IPS DF 6.9 (cell line): Measurements from ENCODE around the gene UBC.

ENCODE experiments used
- DNase-seq: peaks from one replicate; pipeline ENCODE4 v3.0.0-alpha.2; 2013; ENCODE audit warnings: low read depth, low spot score
- H3K27ac ChIP-seq: one replicate; pipeline ENCODE4 v1.5.1; 2013; ENCODE audit warnings: low read length, control low read depth
- H3K27me3 ChIP-seq: 2 replicates; pipeline ENCODE4 v1.6.1; 2013; ENCODE audit warnings: mild to moderate bottlenecking, low read length; ENCODE audit not compliant: control insufficient read depth, insufficient read depth
- H3K36me3 ChIP-seq: 2 replicates; pipeline ENCODE4 v1.6.1; 2013; ENCODE audit warnings: low read length; ENCODE audit not compliant: control insufficient read depth, insufficient read depth
- H3K4me1 ChIP-seq: 2 replicates; pipeline ENCODE4 v1.6.1; 2013; ENCODE audit warnings: low read length; ENCODE audit not compliant: control insufficient read depth, insufficient read depth
- H3K4me3 ChIP-seq: 2 replicates; pipeline ENCODE4 v1.5.1; 2013; ENCODE audit warnings: mild to moderate bottlenecking, low read length
- H3K9me3 ChIP-seq: 2 replicates; pipeline ENCODE4 v1.6.1; 2013; ENCODE audit warnings: low read length, inconsistent platforms; ENCODE audit not compliant: control insufficient read depth, insufficient read depth
- WGBS: extraction: QIAGEN DNeasy Blood & Tissue Kit; methylation state at CpG from one replicate; pipeline ENCODE4 v1.1.7; 2013; ENCODE audit warnings: mixed read lengths, missing lambda C conversion rate; ENCODE audit not compliant: insufficient read length, insufficient coverage; 5-methylcytosine and 5-hydroxymethylcytosine counted together

Gene UBC

DNA sequence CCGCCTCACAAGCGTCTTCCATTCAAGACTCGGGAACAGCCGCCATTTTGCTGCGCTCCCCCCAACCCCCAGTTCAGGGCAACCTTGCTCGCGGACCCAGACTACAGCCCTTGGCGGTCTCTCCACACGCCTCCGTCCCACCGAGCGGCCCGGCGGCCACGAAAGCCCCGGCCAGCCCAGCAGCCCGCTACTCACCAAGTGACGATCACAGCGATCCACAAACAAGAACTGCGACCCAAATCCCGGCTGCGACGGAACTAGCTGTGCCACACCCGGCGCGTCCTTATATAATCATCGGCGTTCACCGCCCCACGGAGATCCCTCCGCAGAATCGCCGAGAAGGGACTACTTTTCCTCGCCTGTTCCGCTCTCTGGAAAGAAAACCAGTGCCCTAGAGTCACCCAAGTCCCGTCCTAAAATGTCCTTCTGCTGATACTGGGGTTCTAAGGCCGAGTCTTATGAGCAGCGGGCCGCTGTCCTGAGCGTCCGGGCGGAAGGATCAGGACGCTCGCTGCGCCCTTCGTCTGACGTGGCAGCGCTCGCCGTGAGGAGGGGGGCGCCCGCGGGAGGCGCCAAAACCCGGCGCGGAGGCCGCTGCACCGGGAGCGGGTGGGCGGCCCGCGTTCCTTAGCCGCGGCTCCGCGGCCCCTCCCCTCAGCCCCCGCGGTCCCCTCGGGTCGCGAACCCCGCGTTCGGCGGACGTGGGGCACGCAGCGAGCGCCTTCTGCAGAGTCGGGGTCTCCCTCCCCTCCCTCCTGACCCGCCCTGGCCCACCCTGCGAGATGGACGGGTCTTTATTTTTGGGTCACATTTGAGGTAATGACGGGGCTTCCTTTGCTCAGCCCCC, at the start of gene UBC:
Gene UBC, minus strand, starts transcription at position 259 of the 847 bp plus-strand sequence. CDS start 879 bp downstream, outside the sequence.
- no CpG with 5 or more reads among the region's 85 CpGs for WGBS
- Histone ChIP-seq H3K27ac (no peak within 1 kb of the TSS), H3K4me1 (no peaks in the 10 kb centered on the region), H3K9me3 (no peaks in the 10 kb centered on the region), H3K36me3 (peaks cover 10% of the 10 kb centered on the region; the same call in 1 of the 2 replicates), H3K4me3 (peak within 1 kb of the TSS; percentile 93), H3K27me3 (no peaks in the 10 kb centered on the region)
- peak; percentile 68 for DNase-seq

DNA sequence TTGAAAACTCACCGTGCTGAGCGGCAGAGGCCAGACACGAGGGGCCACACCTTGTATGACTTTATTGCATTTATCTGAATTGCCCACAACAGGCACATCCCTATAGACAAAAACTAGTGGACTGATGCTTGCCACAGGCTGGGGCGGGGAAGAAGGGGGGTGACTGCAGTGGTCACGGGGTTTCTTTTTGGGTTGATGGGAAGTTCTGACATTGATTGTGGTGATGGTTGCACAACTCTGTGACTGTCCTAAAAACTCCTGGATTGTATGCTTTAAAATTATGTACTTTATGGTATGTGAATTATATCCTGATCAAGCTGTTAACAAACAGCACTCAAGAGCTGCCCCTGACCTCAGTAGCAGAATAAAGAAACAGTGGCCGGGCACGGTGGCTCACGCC, 48.8 kb upstream of the UBC start:
- no peak overlapping the region for H3K27ac ChIP-seq
- no peak overlapping the region for H3K4me3 ChIP-seq
- no CpG with 5 or more reads among the region's 8 CpGs for WGBS
- no peaks in the 10 kb centered on the region for H3K9me3 ChIP-seq
- H3K27me3 ChIP-seq: no peaks in the 10 kb centered on the region
- H3K36me3 ChIP-seq: peaks cover 44% of the 10 kb centered on the region
- DNase-seq: no peak
- no peaks in the 10 kb centered on the region for H3K4me1 ChIP-seq

DNA sequence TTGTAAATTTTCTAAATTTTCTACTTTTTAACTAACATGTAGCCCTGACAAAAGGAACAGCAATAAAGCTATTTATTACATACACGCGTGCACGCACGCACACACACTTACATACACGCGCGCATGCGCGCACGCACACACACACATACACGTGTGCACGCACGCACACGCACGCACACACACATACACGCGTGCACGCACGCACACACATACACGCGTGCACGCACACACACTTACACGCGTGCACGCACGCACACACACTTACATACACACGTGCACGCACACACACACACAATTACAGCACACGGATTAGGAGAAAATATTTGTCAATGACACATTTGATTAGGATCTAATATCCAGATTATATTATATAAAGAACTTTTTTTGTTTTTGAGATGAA, 46.6 kb upstream of the UBC start:
- Histone ChIP-seq H3K27ac (no peak overlapping the region), H3K4me3 (no peak overlapping the region), H3K36me3 (peaks cover 35% of the 10 kb centered on the region), H3K4me1 (no peaks in the 10 kb centered on the region), H3K9me3 (no peaks in the 10 kb centered on the region), H3K27me3 (no peaks in the 10 kb centered on the region)
- DNase-seq: no peak
- WGBS: 100% methylated on average over 7 of the region's 29 CpGs

DNA sequence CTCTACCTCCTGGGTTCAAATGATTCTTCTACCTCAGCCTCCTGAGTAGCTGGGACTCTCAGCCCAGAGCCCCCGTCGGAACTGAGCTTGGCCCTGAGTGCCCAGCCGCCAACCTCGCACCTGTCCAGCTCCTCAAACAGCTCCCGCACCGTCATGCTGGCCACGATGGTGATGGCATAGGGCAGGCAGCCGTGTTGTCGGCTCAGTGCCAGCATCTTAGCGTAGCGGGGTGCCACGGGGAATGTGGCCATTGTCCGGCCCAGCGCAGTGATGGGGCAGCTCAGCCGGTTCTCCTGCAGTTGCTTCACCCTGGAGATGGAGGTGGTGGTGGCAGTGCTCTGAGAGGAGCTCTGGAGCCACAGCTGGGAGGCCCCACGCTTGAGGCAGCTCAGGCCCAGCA, 42.1 kb upstream of the UBC start:
- whole genome bisulfite sequencing: no CpG with 5 or more reads among the region's 16 CpGs
- H3K36me3 ChIP-seq: peaks cover 25% of the 10 kb centered on the region

GRCh38 chr12:124954771-124955170, 40.3 kb upstream of the UBC start:
- peaks cover 28% of the 10 kb centered on the region for H3K36me3 ChIP-seq
- no CpG with 5 or more reads among the region's 4 CpGs for WGBS

More for the DNA sequence above, 42.1 kb upstream of the UBC start:
- Histone ChIP-seq H3K4me1 (no peaks in the 10 kb centered on the region), H3K9me3 (no peaks in the 10 kb centered on the region), H3K4me3 (no peak overlapping the region), H3K27ac (no peak overlapping the region), H3K27me3 (no peaks in the 10 kb centered on the region)
- no peak for DNase-seq

DNA sequence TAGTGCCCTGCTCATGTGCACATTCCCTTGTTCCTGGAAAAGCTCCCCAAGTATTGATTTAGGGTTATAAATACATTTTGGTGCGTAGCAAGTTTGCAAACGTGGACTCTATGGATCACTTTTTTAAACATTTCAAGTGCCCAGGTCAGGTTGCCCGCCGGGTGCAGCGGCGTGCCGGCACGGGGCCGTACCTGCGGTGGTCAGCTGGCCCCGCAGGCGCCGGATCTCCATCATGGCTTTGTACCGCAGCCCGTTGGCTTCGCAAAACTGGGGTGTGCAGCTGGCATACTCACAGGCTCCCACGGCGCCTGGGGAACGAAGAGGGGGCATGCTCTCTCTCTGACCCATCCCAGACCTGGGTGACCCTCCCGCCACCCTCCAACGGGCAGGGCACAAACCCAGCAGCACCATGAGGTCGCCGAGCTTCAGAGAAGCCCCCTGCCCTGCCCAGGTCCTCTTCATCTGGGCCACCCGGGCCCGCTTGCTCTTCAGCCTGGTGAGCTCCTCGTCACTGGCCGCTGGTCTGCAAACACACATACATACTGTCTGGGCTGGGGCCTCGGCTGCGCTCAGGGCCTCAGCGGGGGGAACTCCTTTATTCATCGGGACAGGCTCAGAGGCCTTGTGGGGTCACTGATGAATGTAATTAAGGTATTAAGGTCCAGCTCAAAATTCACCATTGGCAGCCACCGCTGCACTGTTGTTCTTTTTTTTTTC, 39.4 kb upstream of the UBC start:
- no peak overlapping the region for H3K4me3 ChIP-seq
- H3K36me3 ChIP-seq: peaks cover 34% of the 10 kb centered on the region
- H3K27me3 ChIP-seq: no peaks in the 10 kb centered on the region
- H3K27ac ChIP-seq: no peak overlapping the region
- DNase-seq: no peak
- H3K4me1 ChIP-seq: no peaks in the 10 kb centered on the region
- WGBS: no CpG with 5 or more reads among the region's 32 CpGs
- H3K9me3 ChIP-seq: no peaks in the 10 kb centered on the region

More at GRCh38 chr12:124954771-124955170, 40.3 kb upstream of the UBC start:
- H3K27ac ChIP-seq: no peak overlapping the region
- H3K4me1 ChIP-seq: no peaks in the 10 kb centered on the region
- no peak for DNase-seq
- no peaks in the 10 kb centered on the region for H3K9me3 ChIP-seq
- no peak overlapping the region for H3K4me3 ChIP-seq
- no peaks in the 10 kb centered on the region for H3K27me3 ChIP-seq

GRCh38 chr12:124952801-124953200, 38.4 kb upstream of the UBC start:
- no peaks in the 10 kb centered on the region for H3K9me3 ChIP-seq
- no peak overlapping the region for H3K27ac ChIP-seq
- no peak overlapping the region for H3K4me3 ChIP-seq
- peaks cover 37% of the 10 kb centered on the region for H3K36me3 ChIP-seq
- DNase-seq: no peak
- no CpG with 5 or more reads among the region's 8 CpGs for WGBS
- no peaks in the 10 kb centered on the region for H3K27me3 ChIP-seq
- no peaks in the 10 kb centered on the region for H3K4me1 ChIP-seq

GRCh38 chr12:124952295-124952694, 37.8 kb upstream of the UBC start:
- no peak overlapping the region for H3K27ac ChIP-seq
- H3K36me3 ChIP-seq: peaks cover 42% of the 10 kb centered on the region
- no peaks in the 10 kb centered on the region for H3K9me3 ChIP-seq
- H3K4me1 ChIP-seq: no peaks in the 10 kb centered on the region
- DNase-seq: no peak
- H3K27me3 ChIP-seq: no peaks in the 10 kb centered on the region
- H3K4me3 ChIP-seq: no peak overlapping the region
- WGBS: no CpG with 5 or more reads among the region's 17 CpGs

DNA sequence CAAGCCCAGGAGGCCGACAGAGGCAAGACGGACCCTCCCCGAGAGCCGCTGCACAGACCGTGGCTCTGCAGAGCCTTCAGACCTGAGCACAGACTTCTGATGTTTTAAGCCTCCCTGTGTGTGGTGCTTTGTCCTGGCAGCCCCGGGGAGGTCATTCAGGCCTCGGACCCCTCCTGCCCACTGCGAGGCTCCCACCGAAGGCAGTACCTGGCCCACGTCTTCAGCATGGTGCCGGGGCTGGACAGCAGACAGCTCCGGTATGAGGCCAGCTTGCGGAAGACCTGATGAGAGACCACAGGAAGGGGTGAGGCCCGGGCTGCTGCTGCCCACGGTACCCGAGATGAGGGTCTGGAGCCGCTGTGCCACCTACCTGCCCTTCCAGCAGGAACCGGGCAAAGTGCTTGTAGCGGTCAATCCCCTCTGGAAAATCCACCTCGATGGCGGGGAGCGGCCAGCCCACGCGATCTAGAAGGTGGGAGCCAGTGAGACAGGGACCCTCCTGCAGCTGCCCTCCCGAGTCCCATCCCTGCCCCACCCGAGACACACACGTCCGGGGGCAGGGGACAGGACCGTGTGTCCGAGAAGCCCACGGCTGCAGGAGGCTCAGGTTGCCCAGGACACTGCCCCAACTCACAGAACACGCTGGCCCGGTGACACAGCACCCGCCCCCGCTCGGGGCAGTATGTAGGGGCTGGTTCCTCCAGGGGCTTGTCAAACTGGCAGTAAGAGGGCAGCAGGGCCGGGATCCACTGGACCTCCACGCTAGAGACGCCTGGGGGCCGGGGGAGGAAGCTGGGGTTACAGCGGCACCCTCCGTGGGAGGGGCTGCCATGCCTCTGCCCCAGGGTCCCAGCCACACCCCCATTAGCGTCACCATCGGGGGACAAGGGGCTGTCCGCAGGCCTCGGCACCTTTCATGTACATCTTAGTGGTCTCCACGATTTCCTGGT, 35.6 kb upstream of the UBC start:
- H3K9me3 ChIP-seq: no peaks in the 10 kb centered on the region
- no peaks in the 10 kb centered on the region for H3K4me1 ChIP-seq
- H3K4me3 ChIP-seq: no peak overlapping the region
- no peak for DNase-seq
- no peak overlapping the region for H3K27ac ChIP-seq
- H3K27me3 ChIP-seq: no peaks in the 10 kb centered on the region
- H3K36me3 ChIP-seq: peaks cover 35% of the 10 kb centered on the region
- no CpG with 5 or more reads among the region's 47 CpGs for WGBS

DNA sequence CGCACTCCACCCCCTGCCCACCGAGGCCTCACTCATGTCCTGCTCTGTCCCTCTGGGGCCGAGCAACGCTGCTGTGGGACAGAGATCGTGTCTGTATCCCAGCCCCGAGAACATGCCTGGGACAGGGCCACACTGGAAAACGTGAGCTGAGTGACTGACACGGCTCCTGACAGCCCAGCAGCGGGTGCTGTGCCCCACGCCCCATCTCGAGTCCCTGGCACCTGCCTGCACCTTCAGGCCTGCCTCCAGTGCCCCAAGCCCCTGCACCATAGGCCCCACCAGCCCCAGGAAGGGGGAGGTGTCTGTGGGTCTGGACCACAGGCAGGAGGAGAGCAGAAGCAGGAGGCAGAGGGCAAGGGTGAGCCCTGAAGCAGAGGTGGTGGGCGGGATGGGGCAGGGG, 34.6 kb upstream of the UBC start:
- Histone ChIP-seq H3K4me3 (no peak overlapping the region), H3K27ac (no peak overlapping the region), H3K9me3 (no peaks in the 10 kb centered on the region), H3K36me3 (peaks cover 30% of the 10 kb centered on the region), H3K27me3 (no peaks in the 10 kb centered on the region), H3K4me1 (no peaks in the 10 kb centered on the region)
- DNase-seq: no peak
- WGBS: no CpG with 5 or more reads among the region's 12 CpGs
